Measurements from ENCODE around the gene MECR.
A peak's percentile ranks its signal among the peaks of the same experiment; 100 is the strongest.

MECR gene

GRCh38 chr1:29271724-29272123 lies 41.0 kb upstream of the MECR start:
- POLR2A ChIA-PET = interaction anchor here (0.8 kb wide), 1 partner anchor 12 kb away, joined by 3 read pairs; no protein-coding TSS in a partner anchor
- no peak for TF ChIP-seq CTCF (IDR thresholded peaks at IDR 0.05; ENCODE audit: insufficient read depth, low read length, missing control alignments)
- no peak for DNase-seq (ENCODE audit: low read depth, low spot score)
- peak overlapping the region; percentile 25; the same call in 1 of the 2 replicates for H3K4me3 ChIP-seq (ENCODE audit: low read depth, low read length)
- CTCF ChIA-PET = interaction anchor here (0.9 to 1.2 kb wide), 2 partner anchors 19 to 26 kb away, joined by 3 to 4 read pairs; no protein-coding TSS in a partner anchor

- POLR2A ChIA-PET = interaction anchor here (0.8 kb wide), 1 partner anchor 11 kb away, joined by 3 read pairs; no protein-coding TSS in a partner anchor
- no peak for DNase-seq (ENCODE audit: low read depth, low spot score)
- no peak overlapping the region for H3K4me3 ChIP-seq (ENCODE audit: low read depth, low read length)
- CTCF ChIA-PET = interaction anchor here (0.8 to 1.6 kb wide), 4 partner anchors 11 to 31 kb away, joined by 3 to 7 read pairs (median 4); no protein-coding TSS in a partner anchor
- no peak for TF ChIP-seq CTCF (IDR thresholded peaks at IDR 0.05; ENCODE audit: insufficient read depth, low read length, missing control alignments)
Observed at GRCh38 chr1:29270929-29271521, 40.3 kb upstream of the MECR start.

- H3K4me3 ChIP-seq (ENCODE audit: low read depth, low read length) = no peak overlapping the region
- TF ChIP-seq CTCF (IDR thresholded peaks at IDR 0.05; ENCODE audit: insufficient read depth, low read length, missing control alignments) = no peak
- DNase-seq (ENCODE audit: low read depth, low spot score) = no peak
- POLR2A ChIA-PET = no interaction called here
- CTCF ChIA-PET = no interaction called here
Observed at GRCh38 chr1:29269382-29269781, 38.6 kb upstream of the MECR start.

GRCh38 chr1:29267321-29268070 lies 36.8 kb upstream of the MECR start:
- CTCF ChIA-PET = interaction anchor here (1.5 kb wide), 1 partner anchor 17 kb away, joined by 3 read pairs; no protein-coding TSS in a partner anchor
- no peak for TF ChIP-seq CTCF (IDR thresholded peaks at IDR 0.05; ENCODE audit: insufficient read depth, low read length, missing control alignments)
- H3K4me3 ChIP-seq (ENCODE audit: low read depth, low read length) = no peak overlapping the region
- POLR2A ChIA-PET = no interaction called here
- no peak for DNase-seq (ENCODE audit: low read depth, low spot score)

GRCh38 chr1:29266912-29267311 lies 36.2 kb upstream of the MECR start:
- POLR2A ChIA-PET = no interaction called here
- CTCF ChIA-PET = no interaction called here
- DNase-seq (ENCODE audit: low read depth, low spot score) = no peak

More at GRCh38 chr1:29266912-29267311, 36.2 kb upstream of the MECR start:
- no peak overlapping the region for H3K4me3 ChIP-seq (ENCODE audit: low read depth, low read length)
- no peak for TF ChIP-seq CTCF (IDR thresholded peaks at IDR 0.05; ENCODE audit: insufficient read depth, low read length, missing control alignments)

All from AG04449 (cell line).